HCT116 (cell line): ENCODE data around the gene BRICD5. TPM values are rescaled to one million over a fixed set of nuclear protein-coding genes. Genes with fewer than 3 reads are reported as not detected.

Experiments used
- ATAC-seq: fragments of 200-7000 bp; cut with Tn5 transposase; 2 replicates; pipeline ENCODE4 v1.9.1; 2020; ENCODE audit warnings: mild to moderate bottlenecking, moderate library complexity
- BruUV-seq: library from RNA; stranded (reverse); fragments of 400-500 nt; replicated peaks from 2 replicates; lab custom pipeline; 2021; lab: Mats Ljungman, UMichigan
- CTCF ChIA-PET: fragments of 300-600 bp; sonication (Branson Sonifier 250); formaldehyde crosslinking; loops from one replicate; lab custom pipeline; 2021; ENCODE audit warnings: antibody characterized with exemption; lab: Charles Lee
- POLR2A ChIA-PET: fragments of 300-600, 350-600 bp; sonication (Branson Sonifier 250); formaldehyde crosslinking; loops from one replicate; lab custom pipeline; 2021; ENCODE audit warnings: antibody characterized with exemption; lab: Charles Lee
- RAD21 ChIA-PET, 2 experiments: fragments of 300-600 bp; sonication (Branson Sonifier 250); formaldehyde crosslinking; loops; one replicate each; lab custom pipeline; 2023; ENCODE audit warnings: low total read pairs in 2 of 2; ENCODE audit not compliant: uncharacterized antibody in 2 of 2, unreplicated experiment in 2 of 2, low non-redundant PET in 1 of 2; lab: Charles Lee
- DNase-seq: peaks from one replicate; pipeline ENCODE4 v3.0.0-alpha.2; 2010; ENCODE audit warnings: low read depth, low spot score
- H2AFZ ChIP-seq: fragments of 200-600 bp; shearing (Covaris generic), sonication (generic); 2 replicates; pipeline ENCODE4 v1.6.1; 2017; ENCODE audit warnings: low read depth, mixed run types, mixed read lengths, antibody characterized with exemption, low read length; ENCODE audit not compliant: poor library complexity, severe bottlenecking
- H3K27ac ChIP-seq: 2 replicates; pipeline ENCODE4 v1.5.1; 2012; ENCODE audit warnings: low read depth, low read length
- H3K27me3 ChIP-seq: fragments of 200-600 bp; sonication (generic); 2 replicates; pipeline ENCODE4 v1.6.1; 2016; ENCODE audit warnings: mixed run types, low read length, mixed read lengths; ENCODE audit not compliant: insufficient read depth
- H3K36me3 ChIP-seq, 2 experiments: fragments of 200-500 bp in 1 of 2; fragments of 200-600 bp in 1 of 2; sonication (Bioruptor generic) in 1 of 2; sonication (generic) in 1 of 2; 2 replicates each; pipeline versions ENCODE4 v1.5.1 to v1.6.1; 2014 to 2016; ENCODE audit warnings: low read length in 2 of 2, inconsistent platforms in 1 of 2, mixed read lengths in 1 of 2, mixed run types in 1 of 2; ENCODE audit not compliant: insufficient read depth in 2 of 2, control insufficient read depth in 1 of 2
- H3K4me1 ChIP-seq, 2 experiments: fragments of 200-600 bp in 1 of 2; sonication (generic) in 1 of 2; 2 replicates each; pipeline versions ENCODE4 v1.5.1 to v1.6.1; 2012 to 2017; ENCODE audit warnings: low read length in 2 of 2, inconsistent platforms in 1 of 2, mild to moderate bottlenecking in 1 of 2, mixed read lengths in 1 of 2, mixed run types in 1 of 2, moderate library complexity in 1 of 2; ENCODE audit not compliant: insufficient read depth in 2 of 2, control insufficient read depth in 1 of 2
- H3K4me2 ChIP-seq: fragments of 200-600 bp; sonication (generic); 2 replicates; pipeline ENCODE4 v1.6.1; 2017; ENCODE audit warnings: mixed run types, low read length, mixed read lengths
- H3K4me3 ChIP-seq, 2 experiments: fragments of 200-600 bp in 1 of 2; sonication (generic) in 1 of 2; replicated peaks in 1 of 2; 2 replicates each; pipeline ENCODE4 v1.5.1; 2011 to 2016; ENCODE audit warnings: low read length in 2 of 2, control low read depth in 1 of 2, low read depth in 1 of 2, mild to moderate bottlenecking in 1 of 2, mixed read lengths in 1 of 2, mixed run types in 1 of 2
- H3K79me2 ChIP-seq: fragments of 200-600 bp; sonication (generic); 2 replicates; pipeline ENCODE4 v1.6.1; 2017; ENCODE audit warnings: mild to moderate bottlenecking, mixed run types, low read length, moderate library complexity, mixed read lengths; ENCODE audit not compliant: insufficient read depth
- H3K9ac ChIP-seq: fragments of 200-600 bp; sonication (generic); 2 replicates; pipeline ENCODE4 v1.6.1; 2016; ENCODE audit warnings: low read length, mixed read lengths
- H3K9me2 ChIP-seq: fragments of 200-600 bp; sonication (generic), shearing (Covaris generic); 2 replicates; pipeline ENCODE4 v1.6.1; 2017; ENCODE audit warnings: mixed run types, mild to moderate bottlenecking, moderate library complexity; ENCODE audit not compliant: insufficient read depth
- H3K9me3 ChIP-seq, 2 experiments: fragments of 200-500 bp in 1 of 2; fragments of 200-600 bp in 1 of 2; sonication (Bioruptor generic) in 1 of 2; sonication (generic) in 1 of 2; 2 replicates each; pipeline ENCODE4 v1.6.1; 2014 to 2017; ENCODE audit warnings: low read length in 2 of 2, mixed read lengths in 2 of 2, inconsistent platforms in 1 of 2, low read depth in 1 of 2, mild to moderate bottlenecking in 1 of 2, mixed run types in 1 of 2, moderate library complexity in 1 of 2; ENCODE audit not compliant: control insufficient read depth in 1 of 2, insufficient read depth in 1 of 2
- H4K20me1 ChIP-seq: fragments of 200-600 bp; sonication (generic), shearing (Covaris generic); 2 replicates; pipeline ENCODE4 v1.6.1; 2017; ENCODE audit warnings: mixed run types, mild to moderate bottlenecking, moderate library complexity; ENCODE audit not compliant: insufficient read depth
- FOSL1 ChIP-seq: IDR thresholded peaks from 2 replicates; pipeline ENCODE4 v1.6.1; 2012; ENCODE audit warnings: low read depth
- POLR2A ChIP-seq: IDR thresholded peaks from 2 replicates; pipeline ENCODE4 v1.7.0; 2011; ENCODE audit warnings: borderline replicate concordance; ENCODE audit not compliant: insufficient read depth, insufficient read length; ENCODE audit errors: extremely low read depth
- SP1 ChIP-seq: IDR thresholded peaks from 2 replicates; pipeline ENCODE4 v1.6.1; 2012; ENCODE audit warnings: low read depth
- SRF ChIP-seq: IDR thresholded peaks from 2 replicates; pipeline ENCODE4 v1.6.1; 2012; ENCODE audit warnings: low read depth
- intact Hi-C: fragments of 100-400 bp; cut with micrococcal nuclease; formaldehyde crosslinking; loops from 2 replicates; pipeline ENCODE4 v1.10.0; 2022
- total RNA-seq: library from RNA; stranded (reverse); gene quantifications from one replicate; pipeline ENCODE4 v1.2.1, GENCODE V29; 2021; ENCODE audit not compliant: unreplicated experiment
- TF ChIP-seq, protein P1 (sequence below): IDR thresholded peaks from 2 replicates; pipeline ENCODE4 v1.6.1; 2012
- TF ChIP-seq, protein P2 (sequence below), 3 experiments: fragments of 200-600 bp in 1 of 3; sonication (generic) in 1 of 3; IDR thresholded peaks in 2 of 3; conservative IDR thresholded peaks in 1 of 3; 2 replicates each; pipeline ENCODE4 v1.5.1; 2012 to 2017; ENCODE audit warnings: low read depth in 2 of 3, low read length in 2 of 3, antibody characterized with exemption in 1 of 3, borderline replicate concordance in 1 of 3, control low read depth in 1 of 3, mild to moderate bottlenecking in 1 of 3, mixed read lengths in 1 of 3, mixed run types in 1 of 3, moderate library complexity in 1 of 3; ENCODE audit not compliant: insufficient read depth in 1 of 3
- TF ChIP-seq, protein P3 (sequence below): IDR thresholded peaks from 2 replicates; pipeline ENCODE4 v1.6.1; 2011; ENCODE audit warnings: mild to moderate bottlenecking, low read length, moderate library complexity; ENCODE audit not compliant: insufficient replicate concordance; ENCODE audit errors: extremely low read depth

BRICD5 gene
- total RNA-seq, 1 experiment from 2014 or later, result 9.8 TPM

DNA sequence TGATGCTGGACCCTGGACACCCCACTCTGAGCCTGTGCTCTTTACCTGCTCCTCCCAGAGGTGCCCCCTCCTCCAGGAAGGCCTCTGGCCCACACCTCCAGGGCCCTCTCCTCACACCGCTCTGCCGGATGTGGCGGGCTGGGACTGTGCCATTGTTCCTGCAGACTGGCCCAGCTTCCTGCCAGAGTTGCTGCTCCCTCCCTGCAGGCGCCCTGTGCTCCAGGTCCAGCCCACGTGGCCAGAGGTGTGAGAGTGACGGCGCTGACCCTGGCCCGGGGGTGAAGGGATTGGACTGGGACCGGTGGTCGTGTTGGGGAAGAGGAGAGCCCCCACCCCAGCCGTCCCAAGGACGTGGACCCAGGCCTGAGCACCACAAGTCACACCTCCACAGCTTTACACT is 18.4 kb upstream of the BRICD5 start:
- H3K9me3 ChIP-seq, result no peaks in the 10 kb centered on the region
- DNase-seq, result no peak
- TF ChIP-seq, protein P1, sequence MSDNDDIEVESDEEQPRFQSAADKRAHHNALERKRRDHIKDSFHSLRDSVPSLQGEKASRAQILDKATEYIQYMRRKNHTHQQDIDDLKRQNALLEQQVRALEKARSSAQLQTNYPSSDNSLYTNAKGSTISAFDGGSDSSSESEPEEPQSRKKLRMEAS, result no peak
- TF ChIP-seq POLR2A (no peak), SRF (no peak)
- TF ChIP-seq, protein P2, sequence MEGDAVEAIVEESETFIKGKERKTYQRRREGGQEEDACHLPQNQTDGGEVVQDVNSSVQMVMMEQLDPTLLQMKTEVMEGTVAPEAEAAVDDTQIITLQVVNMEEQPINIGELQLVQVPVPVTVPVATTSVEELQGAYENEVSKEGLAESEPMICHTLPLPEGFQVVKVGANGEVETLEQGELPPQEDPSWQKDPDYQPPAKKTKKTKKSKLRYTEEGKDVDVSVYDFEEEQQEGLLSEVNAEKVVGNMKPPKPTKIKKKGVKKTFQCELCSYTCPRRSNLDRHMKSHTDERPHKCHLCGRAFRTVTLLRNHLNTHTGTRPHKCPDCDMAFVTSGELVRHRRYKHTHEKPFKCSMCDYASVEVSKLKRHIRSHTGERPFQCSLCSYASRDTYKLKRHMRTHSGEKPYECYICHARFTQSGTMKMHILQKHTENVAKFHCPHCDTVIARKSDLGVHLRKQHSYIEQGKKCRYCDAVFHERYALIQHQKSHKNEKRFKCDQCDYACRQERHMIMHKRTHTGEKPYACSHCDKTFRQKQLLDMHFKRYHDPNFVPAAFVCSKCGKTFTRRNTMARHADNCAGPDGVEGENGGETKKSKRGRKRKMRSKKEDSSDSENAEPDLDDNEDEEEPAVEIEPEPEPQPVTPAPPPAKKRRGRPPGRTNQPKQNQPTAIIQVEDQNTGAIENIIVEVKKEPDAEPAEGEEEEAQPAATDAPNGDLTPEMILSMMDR (IDR thresholded peaks at IDR 0.05 in 2 of 3, conservative IDR thresholded peaks at IDR 0.05 in 1 of 3; ENCODE audit: borderline replicate concordance in 1 of 3, insufficient read depth in 1 of 3, low read depth in 2 of 3, low read length in 2 of 3), result no peak
- no peak overlapping the region for H3K9ac ChIP-seq
- H3K4me1 ChIP-seq, result peaks cover 19 to 21% of the 10 kb centered on the region in 2 experiments
- BruUV-seq, result no TSS peak
- POLR2A ChIA-PET, result no interaction called here
- H3K9me2 ChIP-seq, result no peaks in the 10 kb centered on the region
- H3K4me3 ChIP-seq, result no peak overlapping the region
- H2AFZ ChIP-seq, result no peak overlapping the region
- no peak overlapping the region for H3K4me2 ChIP-seq
- RAD21 ChIA-PET, result no interaction called here
- H3K36me3 ChIP-seq, result peaks cover 9 to 19% of the 10 kb centered on the region in 2 experiments; a peak in 3 of 4 replicates
- H3K27me3 ChIP-seq, result no peaks in the 10 kb centered on the region
- H3K79me2 ChIP-seq, result peaks cover 57% of the 10 kb centered on the region
- no peak overlapping the region; the same call in 1 of the 2 replicates for H3K27ac ChIP-seq
- H4K20me1 ChIP-seq, result no peaks in the 10 kb centered on the region; the same call in 1 of the 2 replicates
- intact Hi-C loops, result no loop called here
- ATAC-seq, result no peak
- CTCF ChIA-PET, result no interaction called here

DNA sequence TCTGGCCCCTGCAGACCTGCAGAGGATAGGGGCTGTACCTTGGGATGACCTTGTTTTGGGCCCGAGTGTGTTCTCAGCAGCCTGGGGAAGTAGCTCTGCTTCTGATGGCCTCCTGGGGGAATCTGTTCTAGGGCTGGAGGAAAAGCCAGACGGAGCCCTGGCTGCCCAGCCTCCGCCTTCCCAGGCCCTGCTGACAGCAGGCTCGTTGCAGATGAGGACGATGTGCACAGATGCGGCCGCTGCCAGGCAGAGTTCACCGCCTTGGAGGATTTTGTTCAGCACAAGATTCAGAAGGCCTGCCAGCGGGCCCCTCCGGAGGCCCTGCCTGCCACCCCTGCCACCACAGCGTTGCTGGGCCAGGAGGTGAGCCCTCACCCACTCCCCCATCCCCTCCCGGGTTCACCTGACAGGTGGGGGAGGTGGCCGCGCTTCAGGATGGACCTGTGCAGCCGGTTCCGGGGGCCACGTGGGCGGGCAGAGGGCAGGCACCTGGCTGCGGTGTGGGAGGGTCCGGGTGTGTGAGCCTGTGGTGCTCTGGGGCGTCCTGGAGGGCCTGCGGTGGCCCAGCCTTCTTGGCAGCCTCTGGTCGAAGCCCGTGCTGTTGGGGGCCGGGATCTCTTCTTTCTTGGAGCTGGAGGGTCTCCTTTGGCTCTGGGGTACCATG is 17.6 kb upstream of the BRICD5 start:
- POLR2A ChIA-PET, result no interaction called here
- no peaks in the 10 kb centered on the region for H3K9me2 ChIP-seq
- intact Hi-C loops, result no loop called here
- H3K4me2 ChIP-seq, result no peak overlapping the region
- ATAC-seq (no peak), DNase-seq (no peak)
- H3K9me3 ChIP-seq, result no peaks in the 10 kb centered on the region
- peaks cover 9 to 16% of the 10 kb centered on the region in 2 experiments; a peak in 3 of 4 replicates for H3K36me3 ChIP-seq
- H3K27me3 ChIP-seq, result no peaks in the 10 kb centered on the region
- peaks cover 19 to 21% of the 10 kb centered on the region in 2 experiments for H3K4me1 ChIP-seq
- TF ChIP-seq SP1, result no peak
- TF ChIP-seq, protein P3, sequence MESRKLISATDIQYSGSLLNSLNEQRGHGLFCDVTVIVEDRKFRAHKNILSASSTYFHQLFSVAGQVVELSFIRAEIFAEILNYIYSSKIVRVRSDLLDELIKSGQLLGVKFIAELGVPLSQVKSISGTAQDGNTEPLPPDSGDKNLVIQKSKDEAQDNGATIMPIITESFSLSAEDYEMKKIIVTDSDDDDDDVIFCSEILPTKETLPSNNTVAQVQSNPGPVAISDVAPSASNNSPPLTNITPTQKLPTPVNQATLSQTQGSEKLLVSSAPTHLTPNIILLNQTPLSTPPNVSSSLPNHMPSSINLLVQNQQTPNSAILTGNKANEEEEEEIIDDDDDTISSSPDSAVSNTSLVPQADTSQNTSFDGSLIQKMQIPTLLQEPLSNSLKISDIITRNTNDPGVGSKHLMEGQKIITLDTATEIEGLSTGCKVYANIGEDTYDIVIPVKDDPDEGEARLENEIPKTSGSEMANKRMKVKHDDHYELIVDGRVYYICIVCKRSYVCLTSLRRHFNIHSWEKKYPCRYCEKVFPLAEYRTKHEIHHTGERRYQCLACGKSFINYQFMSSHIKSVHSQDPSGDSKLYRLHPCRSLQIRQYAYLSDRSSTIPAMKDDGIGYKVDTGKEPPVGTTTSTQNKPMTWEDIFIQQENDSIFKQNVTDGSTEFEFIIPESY, result no peak
- no peak for TF ChIP-seq FOSL1
- TF ChIP-seq, protein P1, result no peak
- H3K4me3 ChIP-seq, result no peak overlapping the region
- no peak overlapping the region for H3K9ac ChIP-seq
- no peak overlapping the region for H2AFZ ChIP-seq
- H3K27ac ChIP-seq, result no peak overlapping the region; the same call in 1 of the 2 replicates
- RAD21 ChIA-PET, result no interaction called here
- no TSS peak for BruUV-seq
- CTCF ChIA-PET, result no interaction called here
- H3K79me2 ChIP-seq, result peaks cover 63% of the 10 kb centered on the region
- H4K20me1 ChIP-seq, result no peaks in the 10 kb centered on the region; the same call in 1 of the 2 replicates
